ENCODE results near the gene ADORA1. TPM values are rescaled to one million over a fixed set of nuclear protein-coding genes. Genes with fewer than 3 reads are reported as not detected.

Gene ADORA1
- total RNA-seq (2014; rRNA removed; shearing (Covaris generic)) = not detected in 2 replicates

- peaks cover 59% of the 10 kb centered on the region for H3K27me3 ChIP-seq (replicated peaks)
- DNase-seq (ENCODE audit: low read depth in 1 of 2, low spot score in 2 of 2) = peak in 1 of 2 experiments; percentile 40
- no peak within 1 kb of the TSS for H3K4me3 ChIP-seq
- no peaks in the 10 kb centered on the region for H3K36me3 ChIP-seq
- H3K4me1 ChIP-seq (replicated peaks) = no peaks in the 10 kb centered on the region; the same call in 1 of the 2 replicates
- H3K27ac ChIP-seq = no peak within 1 kb of the TSS
- no peaks in the 10 kb centered on the region for H3K9me3 ChIP-seq (replicated peaks)
These were observed at the start of gene ADORA1 for GRCh38 chr1:203127666-203128430. TSS of gene ADORA1 (plus strand) at chr1:203127726. CDS start at chr1:203128842, 1,116 bp downstream.

DNA sequence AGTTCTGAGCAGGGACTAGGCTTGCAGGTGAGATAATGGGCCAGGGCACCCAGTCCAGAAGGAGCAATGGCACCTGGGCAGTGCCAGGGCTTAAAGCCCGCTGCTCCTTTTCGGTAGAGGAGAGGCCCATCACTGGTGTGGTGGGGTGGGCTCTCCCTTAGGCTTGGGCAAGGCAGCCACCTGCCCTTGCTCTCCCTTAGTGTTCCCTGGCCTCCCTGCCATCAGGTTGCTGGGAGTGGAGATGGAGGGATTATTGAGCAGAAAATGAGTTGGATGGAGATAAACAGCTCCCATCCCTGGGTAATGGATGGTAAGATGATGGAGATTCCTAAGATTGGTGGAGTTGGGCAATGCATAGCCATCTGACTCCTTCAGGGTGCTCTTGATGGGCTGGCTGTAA, 49.6 kb upstream of the ADORA1 start:
- Histone ChIP-seq H3K4me3 (no peak overlapping the region), H3K27me3 (replicated peaks) (peaks cover 19% of the 10 kb centered on the region), H3K9me3 (replicated peaks) (no peaks in the 10 kb centered on the region), H3K4me1 (replicated peaks) (no peaks in the 10 kb centered on the region), H3K27ac (no peak overlapping the region), H3K36me3 (no peaks in the 10 kb centered on the region)
- no peak for DNase-seq (ENCODE audit: low read depth in 1 of 2, low spot score in 2 of 2)

DNA sequence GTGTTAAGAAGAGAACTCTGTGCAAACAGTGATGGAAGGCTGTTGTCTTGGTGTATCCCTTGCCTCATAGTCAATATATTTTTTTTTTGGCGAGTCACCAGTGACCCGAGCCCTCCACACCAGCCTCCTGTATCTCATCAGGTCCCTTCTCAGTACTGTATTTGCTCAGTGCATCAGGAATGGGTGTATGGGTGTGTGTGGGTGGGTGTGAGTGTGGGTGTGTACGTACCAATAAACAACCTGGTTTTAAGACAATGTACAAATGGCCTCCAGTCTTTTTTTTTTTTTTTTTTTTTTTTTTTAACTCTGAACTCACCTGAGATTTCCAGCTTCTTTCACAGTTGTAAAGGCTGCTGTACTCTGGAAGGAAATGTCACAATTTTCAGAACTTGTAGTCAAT, 49.0 kb upstream of the ADORA1 start:
- H3K4me3 ChIP-seq = no peak overlapping the region
- no peaks in the 10 kb centered on the region for H3K9me3 ChIP-seq (replicated peaks)
- no peak for DNase-seq (ENCODE audit: low read depth in 1 of 2, low spot score in 2 of 2)
- H3K27me3 ChIP-seq (replicated peaks) = peaks cover 16% of the 10 kb centered on the region
- no peak overlapping the region for H3K27ac ChIP-seq
- H3K4me1 ChIP-seq (replicated peaks) = no peaks in the 10 kb centered on the region
- H3K36me3 ChIP-seq = no peaks in the 10 kb centered on the region

GRCh38 chr1:203080456-203080855, 47.1 kb upstream of the ADORA1 start:
- H3K4me3 ChIP-seq = no peak overlapping the region
- DNase-seq (ENCODE audit: low read depth in 1 of 2, low spot score in 2 of 2) = no peak
- no peaks in the 10 kb centered on the region for H3K4me1 ChIP-seq (replicated peaks)
- H3K27ac ChIP-seq = no peak overlapping the region
- H3K27me3 ChIP-seq (replicated peaks) = peaks cover 10% of the 10 kb centered on the region
- H3K9me3 ChIP-seq (replicated peaks) = no peaks in the 10 kb centered on the region
- no peaks in the 10 kb centered on the region for H3K36me3 ChIP-seq

GRCh38 chr1:203081465-203082230, 45.9 kb upstream of the ADORA1 start:
- H3K27ac ChIP-seq = no peak overlapping the region
- H3K9me3 ChIP-seq (replicated peaks) = no peaks in the 10 kb centered on the region
- H3K4me1 ChIP-seq (replicated peaks) = no peaks in the 10 kb centered on the region
- DNase-seq (ENCODE audit: low read depth in 1 of 2, low spot score in 2 of 2) = peak in 1 of 2 experiments; percentile 27
- H3K4me3 ChIP-seq = no peak overlapping the region
- H3K36me3 ChIP-seq = no peaks in the 10 kb centered on the region
- peaks cover 10% of the 10 kb centered on the region for H3K27me3 ChIP-seq (replicated peaks)

DNA sequence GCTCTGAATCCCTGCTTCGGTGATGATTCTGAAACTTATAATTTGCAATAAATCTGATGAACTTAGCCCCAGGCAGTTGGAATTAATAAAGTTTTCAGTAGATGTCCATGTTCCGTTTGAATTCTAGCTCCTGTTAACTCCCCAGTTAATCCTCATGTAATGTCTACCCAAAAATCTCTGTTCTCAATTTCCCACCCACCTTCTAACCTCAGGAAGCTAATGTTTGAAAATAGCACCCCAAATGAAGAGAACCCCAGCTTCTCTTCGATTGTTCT, 45.4 kb upstream of the ADORA1 start:
- H3K9me3 ChIP-seq (replicated peaks) = no peaks in the 10 kb centered on the region
- no peak for DNase-seq (ENCODE audit: low read depth in 1 of 2, low spot score in 2 of 2)
- H3K4me1 ChIP-seq (replicated peaks) = no peaks in the 10 kb centered on the region
- no peak overlapping the region for H3K4me3 ChIP-seq
- no peaks in the 10 kb centered on the region for H3K36me3 ChIP-seq
- H3K27ac ChIP-seq = no peak overlapping the region
- peaks cover 10% of the 10 kb centered on the region for H3K27me3 ChIP-seq (replicated peaks)

DNA sequence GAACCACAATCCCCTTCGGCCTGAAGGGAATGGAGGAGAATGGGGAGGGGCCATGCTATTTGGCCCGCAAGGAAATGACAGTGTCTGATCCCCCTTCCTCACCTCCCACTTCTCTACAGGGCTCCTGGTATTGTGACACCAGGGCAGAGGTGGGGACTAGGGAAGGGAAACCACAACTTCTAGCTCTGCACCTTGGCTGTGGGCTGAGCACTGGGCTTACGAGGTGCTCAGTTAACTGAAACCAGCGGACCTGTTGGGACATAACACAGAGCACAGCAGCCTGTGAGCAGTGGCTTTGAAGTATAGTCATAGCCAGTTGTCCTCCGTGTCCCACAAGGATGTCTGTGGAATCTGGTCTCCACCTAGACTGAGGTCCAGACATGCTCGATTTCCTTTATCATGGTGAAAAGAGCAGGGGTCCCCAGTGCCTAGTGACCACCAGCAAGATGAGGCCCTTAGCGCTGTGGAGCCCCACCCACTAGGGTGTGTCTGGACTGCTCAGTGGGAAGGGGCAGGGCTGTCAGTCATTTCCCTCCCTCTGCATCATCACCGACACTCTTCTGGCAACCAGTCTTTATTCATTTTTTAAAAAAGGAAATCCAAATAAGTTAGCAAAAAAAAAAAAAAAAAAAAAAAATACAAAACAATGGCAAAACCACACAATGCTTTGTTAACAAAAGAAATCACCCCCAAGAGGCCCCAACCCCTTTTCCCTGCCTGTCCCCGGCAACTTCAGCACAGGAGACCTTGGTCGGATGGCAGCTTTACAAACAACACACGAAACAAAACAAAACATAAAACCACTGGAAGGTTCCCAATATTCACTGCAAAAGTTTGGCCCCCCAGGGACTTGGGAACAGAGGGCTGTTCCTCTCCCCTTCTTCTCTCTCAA, 44.7 kb upstream of the ADORA1 start:
- H3K36me3 ChIP-seq = no peaks in the 10 kb centered on the region
- no peak overlapping the region for H3K27ac ChIP-seq
- peaks cover 10% of the 10 kb centered on the region for H3K27me3 ChIP-seq (replicated peaks)
- no peaks in the 10 kb centered on the region for H3K4me1 ChIP-seq (replicated peaks)
- peak in 1 of 2 experiments; percentile 25 for DNase-seq (ENCODE audit: low read depth in 1 of 2, low spot score in 2 of 2)
- H3K9me3 ChIP-seq (replicated peaks) = no peaks in the 10 kb centered on the region
- no peak overlapping the region for H3K4me3 ChIP-seq

DNA sequence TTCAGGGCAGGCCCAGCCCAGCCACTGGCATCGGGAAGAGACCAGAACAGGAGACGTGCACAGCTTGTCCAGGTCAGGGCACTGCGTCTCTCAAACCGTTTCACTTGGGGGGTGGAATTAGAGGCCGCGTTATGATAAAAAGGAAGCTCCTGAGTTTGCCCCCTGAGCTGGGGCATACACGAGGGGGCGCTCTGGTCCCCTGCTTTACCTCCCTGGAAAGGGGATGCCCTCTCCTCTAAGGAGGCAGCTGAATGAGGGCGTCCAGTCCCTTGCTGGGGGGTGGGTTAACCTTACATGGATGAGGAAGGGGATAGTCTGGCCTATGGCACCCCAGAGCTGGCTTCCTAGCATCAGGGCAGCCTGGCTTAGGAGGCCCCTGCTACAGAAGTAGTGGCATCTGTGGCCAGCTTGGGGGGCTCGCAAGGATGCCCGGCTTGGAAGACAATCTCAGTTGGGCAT, 44.0 kb upstream of the ADORA1 start:
- H3K27ac ChIP-seq = no peak overlapping the region
- no peak overlapping the region for H3K4me3 ChIP-seq
- H3K4me1 ChIP-seq (replicated peaks) = no peaks in the 10 kb centered on the region
- DNase-seq (ENCODE audit: low read depth in 1 of 2, low spot score in 2 of 2) = peak in 1 of 2 experiments; percentile 31
- H3K27me3 ChIP-seq (replicated peaks) = peaks cover 10% of the 10 kb centered on the region
- no peaks in the 10 kb centered on the region for H3K36me3 ChIP-seq
- no peaks in the 10 kb centered on the region for H3K9me3 ChIP-seq (replicated peaks)

DNA sequence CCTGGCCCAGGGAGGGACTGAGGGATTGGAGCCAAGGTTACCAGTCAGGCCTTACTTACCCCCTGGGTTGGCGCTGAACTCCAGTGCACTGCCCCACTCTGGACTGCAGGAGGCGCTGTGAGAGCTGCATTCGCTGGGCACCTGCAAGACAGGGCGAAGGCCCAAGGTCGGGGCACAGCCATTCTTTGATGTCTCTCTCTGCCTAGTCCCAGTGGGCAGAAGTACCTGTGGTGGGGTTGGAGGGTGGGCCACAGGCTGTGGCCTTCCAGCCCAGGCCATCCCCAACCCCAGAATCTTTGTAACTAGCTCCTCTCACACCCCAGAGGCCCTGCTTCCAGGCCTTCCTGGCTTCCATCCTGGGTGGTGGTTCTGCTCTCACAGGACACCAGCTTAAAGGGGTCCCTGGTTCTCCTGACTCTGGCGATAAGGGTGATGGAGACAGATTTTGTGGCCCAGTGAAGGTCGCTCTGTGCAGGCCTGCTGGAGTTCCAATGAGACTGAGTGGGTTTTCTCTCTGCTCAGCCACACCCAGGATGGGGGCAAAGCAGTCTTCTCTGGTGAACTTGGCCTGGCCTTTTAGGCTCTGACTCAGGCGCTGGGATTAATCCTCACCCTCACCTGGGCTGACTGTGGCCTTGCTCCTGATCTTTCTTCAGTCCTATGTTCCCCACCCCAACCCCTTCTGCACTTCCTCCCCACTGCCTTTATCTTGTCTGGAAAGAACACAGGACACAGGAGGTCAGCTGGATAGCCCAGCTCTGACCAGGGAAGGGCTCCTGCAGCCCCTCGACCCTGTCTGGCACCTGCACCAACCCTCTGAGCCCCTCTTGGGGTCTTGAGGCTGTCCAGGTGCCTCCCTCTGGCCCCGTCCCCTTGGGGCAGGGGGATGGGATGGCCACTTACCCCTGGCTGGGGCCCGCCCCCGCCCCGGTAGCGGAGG, 42.7 kb upstream of the ADORA1 start:
- DNase-seq (ENCODE audit: low read depth in 1 of 2, low spot score in 2 of 2) = peak in 1 of 2 experiments; percentile 28
- H3K27ac ChIP-seq = no peak overlapping the region
- no peaks in the 10 kb centered on the region for H3K9me3 ChIP-seq (replicated peaks)
- no peak overlapping the region for H3K4me3 ChIP-seq
- peaks cover 14% of the 10 kb centered on the region for H3K27me3 ChIP-seq (replicated peaks)
- no peaks in the 10 kb centered on the region for H3K4me1 ChIP-seq (replicated peaks)
- H3K36me3 ChIP-seq = no peaks in the 10 kb centered on the region

DNA sequence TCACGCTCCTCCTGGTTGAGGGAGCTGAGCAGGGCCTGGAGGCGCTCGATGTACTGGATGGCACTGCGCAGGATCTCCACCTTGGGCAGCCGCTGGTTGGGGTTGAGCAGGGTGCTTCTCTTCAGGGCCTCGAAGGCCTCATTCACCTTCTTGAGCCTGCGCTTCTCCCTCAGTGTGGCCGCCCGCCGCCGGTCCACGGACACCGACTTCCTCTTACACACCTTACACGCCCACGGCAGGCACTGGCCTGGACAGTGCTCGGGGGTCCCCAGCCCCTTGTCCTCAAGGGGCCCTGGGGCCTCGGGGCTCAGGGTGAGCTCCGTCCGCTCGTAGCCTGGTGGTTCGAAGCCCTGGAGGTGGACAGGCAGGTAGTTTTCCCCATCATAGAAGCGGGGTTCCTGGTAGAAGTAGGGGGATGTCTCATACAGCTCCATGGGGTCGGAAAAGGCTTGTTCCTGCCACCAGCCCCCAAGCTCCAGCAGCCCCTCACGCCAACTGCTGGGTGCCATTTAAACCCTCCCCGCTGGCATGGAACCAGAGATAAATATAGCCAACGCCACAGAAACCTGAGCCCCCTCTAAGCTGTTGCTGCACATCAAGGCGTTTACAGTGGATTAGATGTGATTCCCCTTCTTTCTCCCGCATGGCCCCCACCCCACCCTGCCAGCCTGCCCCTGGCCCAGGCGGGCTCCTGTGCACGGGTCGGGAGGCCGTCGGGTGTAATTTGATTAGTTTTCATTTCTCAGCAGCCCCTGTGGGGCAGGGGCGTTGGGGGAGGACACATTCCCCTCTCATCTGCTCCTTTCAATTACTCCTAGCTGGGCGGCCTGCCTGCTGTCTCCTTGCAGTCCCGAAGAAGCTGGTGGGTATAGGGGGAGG, 41.8 kb upstream of the ADORA1 start, which contains the start of gene MYOG:
TSS of gene MYOG (minus strand) at position 485 of the 879 bp plus-strand sequence. CDS start at position 434, 51 bp downstream.
- H3K27ac ChIP-seq = no peak within 1 kb of the TSS
- H3K27me3 ChIP-seq (replicated peaks) = peaks cover 11% of the 10 kb centered on the region
- DNase-seq (ENCODE audit: low read depth in 1 of 2, low spot score in 2 of 2) = peak in 1 of 2 experiments; percentile 37
- no peak within 1 kb of the TSS for H3K4me3 ChIP-seq
- H3K36me3 ChIP-seq = no peaks in the 10 kb centered on the region
- no peaks in the 10 kb centered on the region for H3K4me1 ChIP-seq (replicated peaks)
- no peaks in the 10 kb centered on the region for H3K9me3 ChIP-seq (replicated peaks)

GRCh38 chr1:203086992-203087763, 40.3 kb upstream of the ADORA1 start:
- DNase-seq (ENCODE audit: low read depth in 1 of 2, low spot score in 2 of 2) = peak in 1 of 2 experiments; percentile 8
- Histone ChIP-seq H3K9me3 (replicated peaks) (no peaks in the 10 kb centered on the region), H3K4me1 (replicated peaks) (no peaks in the 10 kb centered on the region), H3K27me3 (replicated peaks) (peaks cover 4% of the 10 kb centered on the region), H3K4me3 (no peak overlapping the region), H3K36me3 (no peaks in the 10 kb centered on the region), H3K27ac (no peak overlapping the region)

All from SJSA1 (cell line).